ENCODE results near the gene PPP3CA.
"Not testable (repeated sequence)": the region's sequence is repeated elsewhere in the genome, so short reads cannot be mapped to it uniquely, and the experiment has no call there.

The PPP3CA gene

GRCh38 chr4:101237773-101238172 is 109.6 kb downstream of the PPP3CA start:
- no peak for TF ChIP-seq CTCF (IDR thresholded peaks at IDR 0.05; ENCODE audit: control extremely low read depth, extremely low read depth, low read depth, missing control alignments)
- ChIA-PET CTCF (interaction anchor here (2.3 kb wide), 1 partner anchor 19 kb away, joined by 10 read pairs; no protein-coding TSS in a partner anchor), POLR2A (no interaction called here)
- no peak for DNase-seq (ENCODE audit: extremely low spot score)

GRCh38 chr4:101236097-101236496 is 111.2 kb downstream of the PPP3CA start:
- ChIA-PET CTCF (no interaction called here), POLR2A (interaction anchor here (0.6 kb wide), 1 partner anchor 32 kb away, joined by 3 read pairs; no protein-coding TSS in a partner anchor)
- TF ChIP-seq CTCF (IDR thresholded peaks at IDR 0.05; ENCODE audit: control extremely low read depth, extremely low read depth, low read depth, missing control alignments) = no peak
- no peak for DNase-seq (ENCODE audit: extremely low spot score)

GRCh38 chr4:101234141-101234540 is 113.2 kb downstream of the PPP3CA start:
- DNase-seq (ENCODE audit: extremely low spot score); CTCF ChIA-PET; POLR2A ChIA-PET: not testable (repeated sequence)

- TF ChIP-seq CTCF (IDR thresholded peaks at IDR 0.05; ENCODE audit: control extremely low read depth, extremely low read depth, low read depth, missing control alignments) = no peak
- ChIA-PET CTCF (interaction anchor here (1.4 kb wide), 1 partner anchor 19 kb away, joined by 4 read pairs; no protein-coding TSS in a partner anchor), POLR2A (no interaction called here)
- no peak for DNase-seq (ENCODE audit: extremely low spot score)
Observed at GRCh38 chr4:101232074-101232776, 115.1 kb downstream of the PPP3CA start.

GRCh38 chr4:101230801-101231426 is 116.4 kb downstream of the PPP3CA start:
- no peak for DNase-seq (ENCODE audit: extremely low spot score)
- ChIA-PET CTCF (no interaction called here), POLR2A (no interaction called here)
- no peak for TF ChIP-seq CTCF (IDR thresholded peaks at IDR 0.05; ENCODE audit: control extremely low read depth, extremely low read depth, low read depth, missing control alignments)

GRCh38 chr4:101229116-101229515 is 118.2 kb downstream of the PPP3CA start:
- CTCF ChIA-PET = interaction anchor here (1.6 kb wide), 1 partner anchor 502 kb away, joined by 3 read pairs; no protein-coding TSS in a partner anchor
- no peak for DNase-seq (ENCODE audit: extremely low spot score)
- POLR2A ChIA-PET = no interaction called here
- TF ChIP-seq CTCF (IDR thresholded peaks at IDR 0.05; ENCODE audit: control extremely low read depth, extremely low read depth, low read depth, missing control alignments) = no peak

GRCh38 chr4:101227715-101228114 is 119.6 kb downstream of the PPP3CA start:
- ChIA-PET CTCF (no interaction called here), POLR2A (no interaction called here)
- DNase-seq (ENCODE audit: extremely low spot score) = no peak
- TF ChIP-seq CTCF (IDR thresholded peaks at IDR 0.05; ENCODE audit: control extremely low read depth, extremely low read depth, low read depth, missing control alignments) = no peak

Measured in GM10248 (cell line).